Endometrium (tissue), 2 donors: ENCODE measurements around the gene BCKDK.

Experiments used
- FAIRE-seq: peaks from 2 replicates; lab custom pipeline; 2012; peaks lifted over from hg19 to GRCh38; lab: Jason Lieb, UNC
- donor health status: control.
- donor health status: control.

Gene BCKDK

DNA sequence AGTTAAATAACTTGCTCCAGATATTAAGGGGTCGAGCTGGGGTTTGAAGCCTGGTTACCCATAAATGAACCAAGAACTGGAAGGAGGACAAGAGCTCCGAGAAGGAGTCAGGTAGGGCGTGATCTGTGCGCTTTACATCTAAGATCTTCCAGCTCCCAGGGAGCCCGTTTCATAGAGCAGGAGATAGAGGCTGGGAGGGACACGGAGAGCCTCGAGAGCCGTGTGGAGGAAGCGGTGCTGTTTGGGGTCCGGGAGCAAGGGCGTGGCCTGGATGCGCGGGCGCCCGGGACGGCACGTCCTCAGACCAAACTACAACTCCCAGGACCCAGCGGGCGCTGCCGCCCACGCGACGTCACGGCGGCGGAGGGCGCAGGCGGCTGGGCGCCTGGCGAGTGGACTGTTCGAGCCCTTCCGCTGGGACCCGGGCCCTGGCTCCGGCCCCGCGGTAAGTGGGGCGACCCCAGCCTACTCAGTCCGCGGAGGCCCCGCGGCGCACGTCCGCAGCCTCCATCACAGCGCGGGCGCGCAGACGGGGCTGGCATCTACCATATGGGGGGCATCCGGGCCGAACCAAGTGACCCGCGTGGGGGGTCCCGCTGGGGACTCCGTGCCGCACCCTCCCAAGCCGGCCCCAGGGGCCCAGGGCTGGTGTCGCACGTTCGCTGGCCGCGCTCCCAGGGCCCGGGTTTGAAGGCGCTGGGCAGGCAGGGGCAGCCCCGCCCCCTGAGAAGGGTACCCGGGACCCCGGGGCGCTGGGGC is at the start of gene BCKDK:
Gene BCKDK, plus strand, starts transcription at position 352 of the 759 bp plus-strand sequence. CDS start 838 bp downstream, outside the sequence.
- no peak for FAIRE-seq

GRCh38 chr16:31061126-31061812 is 46.9 kb upstream of the BCKDK start:
- FAIRE-seq, result no peak

DNA sequence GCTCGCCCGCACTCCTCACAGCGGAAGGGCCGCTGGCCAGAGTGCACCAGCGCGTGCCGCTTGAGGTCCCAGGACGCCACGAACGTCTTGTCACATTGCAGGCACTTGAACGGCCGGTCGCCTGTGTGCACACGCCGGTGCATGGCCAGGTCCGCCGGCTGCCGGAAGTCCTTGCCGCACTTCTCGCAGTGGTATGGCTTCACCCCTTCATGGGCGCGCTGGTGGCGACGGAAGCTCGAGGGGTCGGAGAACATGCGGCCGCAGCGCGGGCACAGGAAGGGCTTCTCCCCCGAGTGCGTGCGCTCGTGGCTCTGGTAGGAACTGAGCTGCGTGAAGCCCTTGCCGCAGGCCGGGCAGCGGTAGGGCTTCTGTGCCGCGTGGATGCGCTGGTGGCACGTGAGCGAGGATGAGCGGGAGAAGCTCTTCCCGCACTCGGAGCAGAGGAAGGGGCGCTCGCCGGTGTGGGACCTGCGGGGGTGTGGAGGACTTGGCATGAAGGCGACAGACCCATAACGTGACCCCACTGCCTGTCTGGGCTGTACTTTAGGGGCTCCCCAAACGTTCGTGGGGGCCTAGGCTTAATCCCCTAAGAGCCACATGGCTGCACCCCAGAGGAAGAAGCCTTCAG is 46.3 kb upstream of the BCKDK start:
- FAIRE-seq, result no peak

- no peak for FAIRE-seq
Observed at GRCh38 chr16:31063495-31063842, 44.7 kb upstream of the BCKDK start.

GRCh38 chr16:31063843-31064611 is 44.2 kb upstream of the BCKDK start:
- FAIRE-seq, result no peak

DNA sequence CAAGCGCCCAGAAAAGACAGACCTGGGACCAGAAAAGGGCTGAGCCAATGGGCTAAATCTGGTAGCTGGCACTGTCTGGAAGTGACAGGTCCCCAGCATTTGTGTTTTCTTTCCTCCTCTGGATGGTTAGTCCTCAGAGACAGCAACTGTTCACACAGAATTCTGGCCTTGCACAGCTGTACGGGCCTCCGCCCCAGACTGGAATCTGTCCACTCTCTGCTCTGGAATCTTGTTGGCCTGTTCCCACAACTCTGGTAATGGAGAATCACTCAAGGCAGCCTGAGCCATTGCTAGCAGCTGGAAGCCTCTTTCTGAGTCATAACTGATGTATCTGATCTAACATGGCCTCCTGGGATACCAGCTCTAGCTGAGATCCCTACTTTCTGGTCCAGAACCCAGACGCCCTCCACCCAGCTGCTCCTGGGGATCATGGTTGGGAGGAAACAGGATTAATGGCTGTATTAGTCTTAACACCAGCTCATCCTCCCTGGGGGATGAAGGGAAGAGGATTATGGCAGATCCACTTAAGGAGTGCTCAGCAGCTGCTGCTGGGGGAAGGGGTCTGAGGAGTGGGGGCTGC is 43.2 kb upstream of the BCKDK start:
- no peak for FAIRE-seq

DNA sequence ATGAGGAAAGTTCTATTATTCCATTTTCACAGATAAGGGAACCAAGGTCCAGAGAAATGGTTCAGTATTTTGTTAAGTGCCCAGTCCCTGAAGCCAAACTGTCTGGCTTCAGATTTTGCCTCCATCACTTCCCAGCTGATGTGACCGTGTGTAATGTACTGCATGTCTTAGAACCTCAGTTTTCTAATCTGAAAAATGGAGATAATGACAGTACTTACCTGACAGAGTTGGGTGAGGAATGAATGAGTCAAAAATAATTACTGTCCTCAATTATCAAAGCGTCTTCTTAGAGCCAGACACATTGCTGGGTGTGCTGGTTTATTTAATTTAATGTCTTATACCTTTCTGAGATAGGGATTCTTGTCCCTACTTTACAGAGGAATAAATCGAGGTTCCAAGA is 40.8 kb upstream of the BCKDK start:
- no peak for FAIRE-seq

DNA sequence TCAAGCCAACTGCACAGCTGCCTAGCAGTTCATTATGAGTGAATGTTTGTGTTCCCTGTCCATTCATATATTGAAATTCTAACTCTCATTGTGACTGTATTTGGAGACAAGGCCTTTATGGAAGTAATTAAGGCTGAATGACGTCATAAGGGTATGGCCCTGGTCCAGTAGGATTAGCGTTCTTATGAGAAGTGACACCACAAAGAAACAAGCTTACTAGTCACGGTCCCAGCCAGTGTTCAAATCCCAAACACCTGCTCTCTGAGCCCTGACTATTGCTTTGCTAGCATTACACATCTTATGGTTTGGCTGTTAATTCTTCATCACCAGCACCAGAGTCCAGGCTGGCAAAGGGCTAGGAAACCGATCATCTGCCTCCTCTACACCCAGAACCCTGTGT is 36.3 kb upstream of the BCKDK start:
- FAIRE-seq, result no peak

GRCh38 chr16:31072540-31073141 is 35.5 kb upstream of the BCKDK start:
- FAIRE-seq, result no peak

DNA sequence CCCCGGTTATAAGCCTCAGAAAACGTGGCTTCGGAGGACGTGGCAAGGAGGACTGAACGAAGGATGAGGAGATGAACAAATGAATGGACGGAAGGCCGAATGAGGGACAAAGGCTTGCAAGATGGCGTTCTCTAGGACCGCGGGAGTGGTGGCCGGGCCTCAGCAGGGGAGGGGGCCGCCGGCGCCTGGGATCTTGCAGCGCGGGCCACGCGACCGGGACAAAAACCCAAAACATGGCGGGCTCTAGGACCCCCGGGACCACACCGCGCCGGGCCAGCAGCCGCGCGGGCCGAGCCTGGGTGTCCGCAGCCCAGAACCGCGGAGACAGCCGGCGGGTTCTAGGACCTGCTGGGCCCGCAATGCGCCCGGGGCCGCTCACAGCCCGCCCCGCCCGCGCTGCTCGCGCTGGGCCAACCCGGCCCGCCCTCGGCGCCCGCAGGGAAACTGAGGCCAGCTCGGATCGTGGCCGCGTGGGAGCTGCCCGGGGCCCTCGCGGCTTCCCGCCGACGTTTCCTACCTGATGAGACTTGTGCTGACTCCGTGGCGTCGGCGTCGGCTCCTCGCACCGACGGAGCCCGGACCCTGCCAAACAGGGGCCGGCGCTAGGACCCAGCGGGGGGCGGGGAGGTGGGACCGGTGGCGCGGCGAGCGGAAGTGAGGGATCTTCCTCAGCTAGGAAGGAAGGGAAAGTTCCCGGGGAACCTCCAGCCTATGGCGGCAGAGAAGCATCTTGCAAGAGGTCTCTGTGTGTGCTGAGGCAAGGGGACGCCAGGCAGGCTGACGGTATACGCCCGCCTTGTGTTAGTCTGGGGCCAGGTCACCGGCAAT is 34.8 kb upstream of the BCKDK start:
- FAIRE-seq, result no peak

DNA sequence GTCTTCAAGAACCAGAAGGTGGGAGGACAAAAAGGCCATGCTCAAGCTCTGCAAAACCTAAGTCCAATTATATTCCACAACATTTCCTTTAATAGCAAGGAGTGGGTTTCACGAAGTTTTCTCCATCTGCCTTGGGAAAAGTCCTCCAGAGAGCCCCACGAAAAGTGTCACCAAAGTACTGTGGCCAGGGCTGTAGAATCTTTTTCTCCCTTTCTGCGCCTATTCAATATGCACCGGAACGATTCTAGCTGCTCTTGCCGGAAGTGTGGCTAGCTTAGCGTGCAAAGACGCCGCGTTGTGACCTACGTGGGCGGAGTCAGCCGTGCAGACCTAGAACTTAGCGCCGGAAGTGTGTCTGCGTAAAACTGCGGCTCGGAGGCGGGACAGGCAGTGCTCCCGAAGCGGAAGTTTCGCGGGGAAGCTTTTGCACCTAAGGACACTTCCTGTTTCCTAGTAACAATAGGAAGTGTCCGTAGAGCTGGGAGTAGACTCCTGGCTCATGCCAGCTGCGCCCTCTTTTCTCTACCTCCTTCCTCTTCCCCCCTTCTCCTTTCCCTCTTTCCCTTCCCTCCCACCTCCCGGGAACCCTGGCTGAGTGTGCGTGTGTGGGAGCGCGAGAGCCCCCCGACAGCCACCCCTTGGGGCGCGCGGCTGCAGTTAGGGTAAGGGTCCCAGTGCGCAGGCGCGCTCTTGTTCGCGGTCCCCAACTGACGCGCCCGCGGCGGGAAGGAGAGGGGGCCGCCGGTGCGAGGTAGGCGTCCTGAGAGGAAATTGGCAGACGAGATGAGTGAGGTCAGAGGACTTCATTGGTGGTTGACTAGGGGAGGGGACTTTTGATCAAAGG is 34.0 kb upstream of the BCKDK start, which contains the start of the genes ZNF646 and ZNF668:
Gene ZNF646, plus strand, starts transcription at position 453 of the 844 bp plus-strand sequence. CDS start 1,903 bp downstream, outside the sequence.
Gene ZNF668, minus strand, starts transcription at position 271 of the 844 bp plus-strand sequence. CDS start 9,781 bp downstream, outside the sequence.
- FAIRE-seq, result peak; percentile 84

DNA sequence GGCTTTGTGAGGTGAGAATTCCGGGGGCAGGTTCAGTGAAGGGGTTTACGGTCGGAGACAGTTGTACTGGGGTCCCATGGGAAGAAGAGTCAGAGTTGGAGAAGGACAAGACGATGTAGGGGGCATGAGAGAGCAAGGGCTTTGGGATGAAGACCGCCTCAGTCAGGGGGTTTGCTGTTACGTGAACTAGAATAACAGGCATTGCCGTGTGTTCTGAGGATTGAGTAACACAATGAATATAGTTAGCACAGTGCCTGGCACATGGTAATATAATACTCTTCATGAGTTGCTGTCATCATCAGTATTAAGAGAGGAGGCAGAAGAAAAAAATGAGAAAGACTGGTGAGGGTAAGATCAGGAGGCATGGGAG is 33.4 kb upstream of the BCKDK start:
- FAIRE-seq, result no peak

DNA sequence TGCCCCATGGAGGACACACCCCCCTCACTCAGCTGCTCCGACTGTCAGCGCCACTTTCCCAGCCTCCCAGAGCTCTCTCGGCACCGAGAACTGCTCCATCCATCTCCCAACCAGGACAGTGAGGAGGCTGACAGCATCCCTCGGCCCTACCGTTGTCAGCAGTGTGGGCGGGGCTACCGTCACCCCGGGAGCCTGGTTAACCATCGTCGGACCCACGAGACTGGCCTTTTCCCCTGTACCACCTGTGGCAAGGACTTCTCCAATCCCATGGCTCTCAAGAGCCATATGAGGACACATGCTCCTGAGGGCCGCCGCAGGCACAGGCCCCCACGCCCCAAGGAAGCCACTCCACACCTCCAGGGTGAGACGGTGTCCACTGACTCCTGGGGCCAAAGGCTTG is 31.9 kb upstream of the BCKDK start:
- FAIRE-seq, result no peak

DNA sequence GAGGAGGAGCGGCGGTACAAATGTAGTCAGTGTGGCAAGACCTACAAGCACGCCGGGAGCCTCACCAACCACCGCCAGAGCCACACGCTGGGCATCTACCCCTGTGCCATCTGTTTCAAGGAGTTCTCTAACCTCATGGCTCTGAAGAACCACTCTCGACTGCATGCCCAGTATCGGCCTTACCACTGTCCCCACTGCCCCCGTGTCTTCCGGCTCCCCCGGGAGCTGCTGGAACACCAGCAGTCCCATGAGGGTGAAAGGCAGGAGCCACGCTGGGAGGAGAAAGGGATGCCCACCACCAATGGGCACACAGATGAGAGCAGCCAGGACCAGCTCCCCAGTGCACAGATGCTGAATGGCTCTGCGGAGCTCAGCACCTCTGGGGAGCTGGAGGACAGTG is 31.2 kb upstream of the BCKDK start:
- FAIRE-seq, result no peak

DNA sequence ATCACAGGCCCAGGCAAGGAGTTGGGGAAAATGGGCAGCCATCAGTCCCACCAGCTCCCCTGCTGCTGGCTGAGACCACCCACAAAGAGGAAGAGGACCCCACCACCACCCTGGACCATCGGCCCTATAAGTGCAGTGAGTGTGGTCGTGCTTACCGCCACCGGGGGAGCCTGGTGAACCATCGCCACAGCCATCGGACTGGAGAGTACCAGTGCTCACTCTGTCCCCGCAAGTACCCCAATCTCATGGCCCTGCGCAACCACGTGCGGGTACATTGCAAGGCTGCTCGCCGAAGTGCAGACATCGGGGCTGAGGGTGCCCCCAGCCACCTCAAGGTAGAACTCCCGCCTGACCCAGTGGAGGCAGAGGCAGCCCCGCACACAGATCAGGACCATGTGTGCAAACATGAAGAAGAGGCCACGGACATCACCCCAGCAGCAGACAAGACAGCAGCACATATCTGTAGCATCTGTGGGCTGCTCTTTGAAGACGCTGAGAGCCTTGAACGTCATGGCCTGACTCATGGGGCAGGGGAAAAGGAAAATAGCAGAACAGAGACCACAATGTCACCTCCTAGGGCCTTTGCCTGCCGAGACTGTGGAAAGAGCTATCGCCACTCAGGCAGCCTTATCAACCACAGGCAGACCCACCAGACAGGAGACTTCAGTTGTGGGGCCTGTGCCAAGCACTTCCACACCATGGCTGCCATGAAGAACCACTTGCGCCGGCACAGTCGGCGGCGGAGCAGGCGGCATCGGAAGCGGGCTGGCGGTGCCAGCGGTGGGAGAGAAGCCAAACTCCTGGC is 30.4 kb upstream of the BCKDK start:
- FAIRE-seq, result no peak

GRCh38 chr16:31078597-31079341 is 29.4 kb upstream of the BCKDK start:
- FAIRE-seq, result no peak

DNA sequence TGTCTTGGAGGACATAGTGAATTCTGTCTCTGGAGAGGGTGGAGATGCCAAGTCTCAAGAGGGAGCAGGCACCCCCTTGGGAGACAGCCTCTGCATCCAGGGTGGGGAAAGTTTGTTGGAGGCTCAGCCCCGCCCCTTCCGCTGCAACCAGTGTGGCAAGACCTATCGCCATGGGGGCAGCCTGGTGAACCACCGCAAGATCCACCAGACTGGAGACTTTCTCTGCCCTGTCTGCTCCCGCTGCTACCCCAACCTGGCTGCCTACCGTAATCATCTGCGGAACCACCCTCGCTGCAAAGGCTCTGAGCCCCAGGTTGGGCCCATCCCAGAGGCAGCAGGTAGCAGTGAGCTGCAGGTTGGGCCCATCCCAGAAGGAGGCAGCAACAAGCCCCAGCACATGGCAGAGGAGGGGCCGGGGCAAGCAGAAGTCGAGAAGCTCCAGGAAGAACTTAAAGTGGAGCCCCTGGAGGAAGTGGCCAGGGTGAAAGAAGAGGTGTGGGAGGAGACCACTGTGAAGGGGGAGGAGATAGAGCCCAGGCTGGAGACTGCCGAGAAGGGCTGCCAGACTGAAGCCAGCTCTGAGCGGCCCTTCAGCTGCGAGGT is 28.7 kb upstream of the BCKDK start:
- no peak for FAIRE-seq
